ENCODE measurements around the gene HEXIM1. TPM values are rescaled to one million over a fixed set of nuclear protein-coding genes. Genes with fewer than 3 reads are reported as not detected.
A peak's percentile ranks its signal among the peaks of the same experiment; 100 is the strongest.

HEXIM1 gene
- total RNA-seq, 1 donor from 2014 or later = 29.5 TPM

- no peak overlapping the region for H3K4me3 Mint-ChIP-seq
- no peaks in the 10 kb centered on the region for H3K27me3 Mint-ChIP-seq (ENCODE audit: low read depth)
- H3K4me1 Mint-ChIP-seq = no peaks in the 10 kb centered on the region
- peaks cover 9% of the 10 kb centered on the region for H3K36me3 Mint-ChIP-seq (ENCODE audit: low read depth)
- no peak for TF ChIP-seq CTCF (conservative IDR thresholded peaks at IDR 0.05)
- no peak for DNase-seq (ENCODE audit: low read depth, low spot score)
- no peaks in the 10 kb centered on the region for H3K9me3 Mint-ChIP-seq
- H3K27ac Mint-ChIP-seq (ENCODE audit: unreplicated experiment) = peak overlapping the region; percentile 75
These were observed 41.7 kb upstream of the HEXIM1 start for GRCh38 chr17:45106582-45106981.

DNA sequence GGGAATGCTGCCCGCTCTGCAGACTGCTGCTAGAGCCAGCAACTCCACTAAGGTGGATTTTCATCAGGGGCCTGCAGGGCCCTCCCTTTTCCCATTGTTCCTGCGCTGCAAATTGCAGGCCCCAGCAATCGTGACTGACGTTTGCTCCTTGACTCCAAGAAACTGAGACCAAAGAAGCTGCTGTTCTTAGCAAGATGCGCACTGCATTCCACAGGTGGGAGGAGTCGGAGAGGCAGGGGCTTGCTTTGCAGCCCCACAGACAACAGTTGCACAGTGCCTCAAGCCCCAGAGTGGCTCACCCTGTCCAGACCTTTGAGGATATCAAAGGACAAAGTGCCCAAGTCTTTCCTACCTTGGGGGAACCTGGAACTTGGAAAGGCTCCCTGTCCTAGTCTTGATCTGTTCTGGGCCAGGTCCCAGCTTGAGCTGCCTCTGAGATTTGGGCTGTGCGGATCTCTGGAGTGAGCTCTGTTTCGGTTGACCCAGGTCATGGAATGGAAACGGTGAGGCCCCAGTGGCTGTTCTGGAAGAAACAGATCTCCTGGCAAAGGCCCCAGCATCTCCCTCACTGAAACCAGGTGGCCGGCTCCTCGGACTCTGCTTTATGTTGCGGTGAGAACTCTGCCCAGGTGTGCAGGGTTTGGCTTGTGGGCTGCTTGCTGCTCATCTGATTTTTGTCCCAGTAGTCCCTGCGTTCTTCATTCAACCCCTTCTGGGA is 40.8 kb upstream of the HEXIM1 start:
- Mint-ChIP-seq H3K27ac (ENCODE audit: unreplicated experiment) (no peak overlapping the region), H3K9me3 (no peaks in the 10 kb centered on the region), H3K4me1 (no peaks in the 10 kb centered on the region), H3K4me3 (no peak overlapping the region), H3K36me3 (ENCODE audit: low read depth) (peaks cover 8% of the 10 kb centered on the region), H3K27me3 (ENCODE audit: low read depth) (no peaks in the 10 kb centered on the region)
- no peak for DNase-seq (ENCODE audit: low read depth, low spot score)
- no peak for TF ChIP-seq CTCF (conservative IDR thresholded peaks at IDR 0.05)

DNA sequence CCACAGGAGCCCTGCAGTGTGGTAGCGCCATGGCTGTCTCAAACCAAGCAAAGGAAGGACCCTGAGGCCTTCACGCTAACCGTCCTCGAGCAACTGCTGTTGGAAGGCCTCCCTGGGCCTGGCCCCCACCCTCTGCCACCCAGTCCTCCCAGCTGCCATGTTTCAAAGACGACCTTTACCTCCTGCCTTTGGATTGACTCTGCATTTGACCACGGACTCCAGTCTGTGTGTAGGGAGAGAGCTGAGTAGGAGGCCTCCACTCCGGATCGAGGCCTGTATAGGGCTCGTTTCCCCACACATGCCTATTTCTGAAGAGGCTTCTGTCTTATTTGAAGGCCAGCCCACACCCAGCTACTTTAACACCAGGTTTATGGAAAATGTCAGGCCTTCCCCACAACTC is 40.2 kb upstream of the HEXIM1 start:
- Mint-ChIP-seq H3K36me3 (ENCODE audit: low read depth) (peaks cover 6% of the 10 kb centered on the region), H3K27me3 (ENCODE audit: low read depth) (no peaks in the 10 kb centered on the region), H3K27ac (ENCODE audit: unreplicated experiment) (no peak overlapping the region), H3K4me1 (no peaks in the 10 kb centered on the region), H3K4me3 (no peak overlapping the region), H3K9me3 (no peaks in the 10 kb centered on the region)
- no peak for DNase-seq (ENCODE audit: low read depth, low spot score)
- TF ChIP-seq CTCF (conservative IDR thresholded peaks at IDR 0.05) = no peak

GRCh38 chr17:45108595-45109521 is 39.4 kb upstream of the HEXIM1 start:
- no peak for TF ChIP-seq CTCF (conservative IDR thresholded peaks at IDR 0.05)
- H3K9me3 Mint-ChIP-seq = no peaks in the 10 kb centered on the region
- H3K4me1 Mint-ChIP-seq = no peaks in the 10 kb centered on the region
- no peak for DNase-seq (ENCODE audit: low read depth, low spot score)
- H3K36me3 Mint-ChIP-seq (ENCODE audit: low read depth) = peaks cover 4% of the 10 kb centered on the region
- no peak overlapping the region for H3K27ac Mint-ChIP-seq (ENCODE audit: unreplicated experiment)
- peak overlapping the region; percentile 1 for H3K4me3 Mint-ChIP-seq
- no peaks in the 10 kb centered on the region for H3K27me3 Mint-ChIP-seq (ENCODE audit: low read depth)

GRCh38 chr17:45110676-45111611 is 37.3 kb upstream of the HEXIM1 start:
- Mint-ChIP-seq H3K27ac (ENCODE audit: unreplicated experiment) (no peak overlapping the region), H3K36me3 (ENCODE audit: low read depth) (peaks cover 4% of the 10 kb centered on the region)
- TF ChIP-seq CTCF (conservative IDR thresholded peaks at IDR 0.05) = no peak

More at GRCh38 chr17:45110676-45111611, 37.3 kb upstream of the HEXIM1 start:
- Mint-ChIP-seq H3K27me3 (ENCODE audit: low read depth) (no peaks in the 10 kb centered on the region), H3K4me1 (no peaks in the 10 kb centered on the region), H3K4me3 (no peak overlapping the region), H3K9me3 (no peaks in the 10 kb centered on the region)
- no peak for DNase-seq (ENCODE audit: low read depth, low spot score)
